ENCODE results near the gene KHDC4.

The KHDC4 gene

GRCh38 chr1:155934097-155934935 is at the start of gene KHDC4:
Gene KHDC4 (minus strand): TSS chr1:155934413. CDS start chr1:155934373, 40 bp downstream.
- DNase-seq, result peak; percentile 97

- peak; percentile 87 for DNase-seq
These were observed 49.2 kb upstream of the KHDC4 start for GRCh38 chr1:155983191-155984024.

- no peak for DNase-seq
These were observed 47.9 kb upstream of the KHDC4 start for GRCh38 chr1:155982106-155982505.

GRCh38 chr1:155981266-155982088 is 47.3 kb upstream of the KHDC4 start:
- no peak for DNase-seq

- DNase-seq, result peak; percentile 63
These were observed 45.6 kb upstream of the KHDC4 start for GRCh38 chr1:155979597-155980343.

GRCh38 chr1:155978973-155979429 is 44.8 kb upstream of the KHDC4 start:
- no peak for DNase-seq

GRCh38 chr1:155978325-155978972 is 44.2 kb upstream of the KHDC4 start, which contains the start of gene ARHGEF2:
Gene ARHGEF2 (minus strand): TSS chr1:155978547. CDS start chr1:155978427, 120 bp downstream.
- peak; percentile 85 for DNase-seq

GRCh38 chr1:155977690-155978324 is 43.6 kb upstream of the KHDC4 start:
- DNase-seq, result peak; percentile 74

- DNase-seq, result no peak
These were observed 42.9 kb upstream of the KHDC4 start for GRCh38 chr1:155976913-155977689.

GRCh38 chr1:155976062-155976912 is 42.1 kb upstream of the KHDC4 start:
- peak; percentile 86 for DNase-seq

GRCh38 chr1:155975375-155976061 is 41.3 kb upstream of the KHDC4 start:
- DNase-seq, result no peak

- DNase-seq, result no peak
These were observed 40.2 kb upstream of the KHDC4 start for GRCh38 chr1:155974208-155975115.

- no peak for DNase-seq
These were observed 39.5 kb upstream of the KHDC4 start for GRCh38 chr1:155973723-155974122.

GRCh38 chr1:155971910-155972809 is 37.9 kb upstream of the KHDC4 start:
- DNase-seq, result no peak

- DNase-seq, result no peak
These were observed 36.4 kb upstream of the KHDC4 start for GRCh38 chr1:155970531-155971167.

- DNase-seq, result no peak
These were observed 35.2 kb upstream of the KHDC4 start for GRCh38 chr1:155969377-155969791.
